CD4-positive, CD25-positive, alpha-beta regulatory T cell (primary cell): ENCODE data around the gene ZFP92. TPM values are rescaled to one million over a fixed set of nuclear protein-coding genes. Genes with fewer than 3 reads are reported as not detected.
A peak's percentile ranks its signal among the peaks of the same experiment; 100 is the strongest.

ENCODE experiments used
- ATAC-seq, 2 donors: fragments of 150-1000 bp; cut with Tn5 transposase; one replicate each; pipeline ENCODE4 v1.10.0; 2021; ENCODE audit warnings: low read depth in 2 of 2, moderate number of reproducible peaks in 2 of 2, moderate library complexity in 1 of 2
- DNase-seq, 3 donors: peaks; one replicate each; pipeline versions ENCODE4 v3.0.0 to v3.0.0-alpha.2; 2012 to 2022; ENCODE audit warnings: mixed read lengths in 1 of 3
- H3K27ac ChIP-seq: one replicate; pipeline ENCODE4 v1.7.0; 2013; ENCODE audit warnings: mild to moderate bottlenecking, low read length; ENCODE audit not compliant: insufficient read depth, poor library complexity, severe bottlenecking
- H3K27me3 ChIP-seq: one replicate; pipeline ENCODE4 v1.7.0; 2013; ENCODE audit warnings: low read length; ENCODE audit not compliant: control insufficient read depth, insufficient read depth
- H3K36me3 ChIP-seq: one replicate; pipeline ENCODE4 v1.7.0; 2013; ENCODE audit warnings: mild to moderate bottlenecking, low read length, moderate library complexity; ENCODE audit not compliant: control insufficient read depth, insufficient read depth
- H3K4me1 ChIP-seq: 2 replicates; pipeline ENCODE4 v1.7.0; 2013; ENCODE audit warnings: mild to moderate bottlenecking, low read length; ENCODE audit not compliant: insufficient read depth, control insufficient read depth, poor library complexity, severe bottlenecking
- H3K4me3 ChIP-seq: one replicate; pipeline ENCODE4 v1.7.0; 2013; ENCODE audit warnings: low read depth, mild to moderate bottlenecking, low read length, moderate library complexity
- H3K9me3 ChIP-seq, 2 experiments: 1 replicate in 1 of 2; 2 replicates in 1 of 2; pipeline ENCODE4 v1.7.0; 2013; ENCODE audit warnings: low read length in 2 of 2, mild to moderate bottlenecking in 1 of 2, moderate library complexity in 1 of 2; ENCODE audit not compliant: control insufficient read depth in 2 of 2
- H3K27ac Mint-ChIP-seq, 3 donors: one replicate each; pipeline ENCODE4 v1.8.0; 2020 to 2022; ENCODE audit warnings: mild to moderate bottlenecking in 3 of 3, mixed read lengths in 3 of 3, moderate library complexity in 2 of 3
- H3K27me3 Mint-ChIP-seq: one replicate; pipeline ENCODE4 v1.8.0; 2022; ENCODE audit warnings: mild to moderate bottlenecking, mixed read lengths
- H3K36me3 Mint-ChIP-seq: one replicate; pipeline ENCODE4 v1.8.0; 2020; ENCODE audit warnings: mixed read lengths
- H3K4me1 Mint-ChIP-seq, 4 donors: one replicate each; pipeline ENCODE4 v1.8.0; 2020 to 2022; ENCODE audit warnings: mixed read lengths in 4 of 4, mild to moderate bottlenecking in 1 of 4
- H3K4me3 Mint-ChIP-seq, 4 donors: one replicate each; pipeline ENCODE4 v1.8.0; 2020 to 2022; ENCODE audit warnings: mild to moderate bottlenecking in 4 of 4, mixed read lengths in 4 of 4, moderate library complexity in 3 of 4
- H3K9me3 Mint-ChIP-seq, 7 donors: one replicate each; pipeline ENCODE4 v1.8.0; 2020 to 2022; ENCODE audit warnings: mixed read lengths in 7 of 7, mild to moderate bottlenecking in 3 of 7, moderate library complexity in 2 of 7
- polyA plus RNA-seq, 4 donors: library from polyadenylated mRNA; unstranded; fragments of 300-500 nt; fragmentation: Illumina TruSeq; gene quantifications; one replicate each; pipeline ENCODE4 v1.2.3, GENCODE V29; 2021
- total RNA-seq: library from RNA; stranded (reverse); gene quantifications from one replicate; pipeline ENCODE4 v1.2.3, GENCODE V29; 2022

Gene ZFP92
- total and polyA plus RNA-seq, 5 donors from 2014 or later, result 0.03 to 0.22 (median 0.10) TPM; not detected in 1

DNA sequence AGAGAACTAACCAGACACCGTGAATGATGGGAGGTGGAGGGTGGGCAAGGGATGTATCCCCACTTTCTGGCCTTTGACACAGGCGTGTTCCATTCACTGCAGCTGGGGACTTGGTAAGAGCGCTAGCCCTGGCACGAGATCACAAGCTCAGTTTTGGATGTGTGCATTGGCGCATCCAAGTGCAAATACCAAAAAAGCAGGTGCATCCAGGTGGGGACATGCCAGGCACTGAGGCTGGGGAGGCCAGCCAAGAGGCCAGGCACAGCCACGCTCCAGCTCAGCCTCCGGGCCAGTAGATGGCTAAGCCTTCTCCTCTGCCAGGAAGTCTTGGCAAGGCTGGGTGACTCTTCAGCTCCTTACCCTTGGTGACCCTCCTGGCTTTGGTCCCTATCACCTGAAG lies 4.4 kb upstream of the ZFP92 start:
- no peaks in the 10 kb centered on the region for H3K27me3 ChIP-seq
- Mint-ChIP-seq H3K27ac (no peak overlapping the region), H3K36me3 (no peaks in the 10 kb centered on the region), H3K27me3 (peaks cover 4% of the 10 kb centered on the region), H3K4me3 (no peak overlapping the region), H3K4me1 (peaks cover 0 to 4% (median under 1%) of the 10 kb centered on the region in 4 donors), H3K9me3 (peaks cover 0 to 1% (median 0%) of the 10 kb centered on the region in 7 donors)
- ATAC-seq (no peak), DNase-seq (no peak)
- no peaks in the 10 kb centered on the region for H3K36me3 ChIP-seq
- peaks cover 4% of the 10 kb centered on the region for H3K4me1 ChIP-seq
- H3K27ac ChIP-seq, result no peak overlapping the region
- H3K9me3 ChIP-seq, result no peaks in the 10 kb centered on the region
- H3K4me3 ChIP-seq, result no peak overlapping the region

DNA sequence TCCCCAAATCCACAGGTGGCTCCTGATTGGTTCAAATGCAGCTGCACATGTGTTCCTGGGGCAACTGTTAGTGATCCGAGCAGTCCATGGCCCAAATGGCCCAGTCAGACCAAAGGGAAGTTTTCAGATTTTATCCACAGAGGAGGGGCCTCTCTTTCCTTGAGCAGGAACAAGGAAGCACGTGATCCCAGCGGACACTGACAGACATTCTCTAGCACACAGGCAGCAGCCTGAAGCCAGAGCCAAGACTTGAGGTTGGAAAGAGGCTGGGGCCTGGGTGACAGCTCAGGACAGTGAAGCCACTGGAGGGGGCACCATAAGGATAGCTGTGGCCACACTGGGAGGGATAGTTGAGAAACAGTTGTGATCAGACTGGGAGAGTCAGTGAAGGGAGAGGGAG lies 3.5 kb upstream of the ZFP92 start:
- H3K27ac Mint-ChIP-seq, result no peak overlapping the region
- H3K9me3 Mint-ChIP-seq, result no peaks in the 10 kb centered on the region
- no peaks in the 10 kb centered on the region for H3K36me3 Mint-ChIP-seq
- ATAC-seq (no peak), DNase-seq (no peak)
- no peaks in the 10 kb centered on the region for H3K9me3 ChIP-seq
- H3K27me3 Mint-ChIP-seq, result peaks cover 4% of the 10 kb centered on the region
- H3K4me1 ChIP-seq, result peaks cover 7% of the 10 kb centered on the region
- H3K4me1 Mint-ChIP-seq, result peaks cover 0 to 11% (median 4%) of the 10 kb centered on the region in 4 donors
- peak overlapping the region in 1 of 4 donors; percentile 72 for H3K4me3 Mint-ChIP-seq
- H3K36me3 ChIP-seq, result no peaks in the 10 kb centered on the region
- H3K27ac ChIP-seq, result no peak overlapping the region
- H3K27me3 ChIP-seq, result no peaks in the 10 kb centered on the region
- H3K4me3 ChIP-seq, result no peak overlapping the region

DNA sequence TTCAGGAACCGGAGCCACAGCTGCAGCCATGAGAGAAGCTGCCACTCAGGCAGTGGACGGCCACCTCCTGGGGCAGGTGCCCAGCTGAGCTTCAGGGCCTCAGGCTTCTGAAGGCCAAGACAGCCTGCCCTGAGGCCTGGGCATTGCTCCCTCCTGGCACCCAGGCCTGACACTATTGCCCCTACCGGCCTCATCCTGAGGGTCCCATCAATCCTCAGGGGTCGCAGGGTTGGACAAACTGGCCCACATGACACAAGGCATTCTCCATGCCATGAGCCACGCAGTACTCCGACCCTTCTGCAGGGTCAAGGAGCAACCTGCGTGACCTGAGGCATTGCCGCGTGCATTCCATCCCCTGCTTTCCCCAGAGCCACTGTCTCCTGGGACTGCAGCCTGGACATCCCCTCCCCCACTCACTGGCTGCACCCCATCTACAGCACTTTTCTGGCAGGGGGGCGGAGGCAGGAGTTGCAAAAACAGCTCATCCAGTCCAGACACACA lies 3.0 kb upstream of the ZFP92 start:
- H3K27ac ChIP-seq, result no peak overlapping the region
- DNase-seq (no peak), ATAC-seq (no peak)
- H3K27ac Mint-ChIP-seq, result peak overlapping the region in 1 of 3 donors; percentile 84
- H3K36me3 ChIP-seq, result no peaks in the 10 kb centered on the region
- no peaks in the 10 kb centered on the region for H3K9me3 Mint-ChIP-seq
- peaks cover 4% of the 10 kb centered on the region for H3K27me3 Mint-ChIP-seq
- no peaks in the 10 kb centered on the region for H3K36me3 Mint-ChIP-seq
- no peak overlapping the region for H3K4me3 ChIP-seq
- H3K4me1 Mint-ChIP-seq, result peaks cover 0 to 11% (median 4%) of the 10 kb centered on the region in 4 donors
- no peaks in the 10 kb centered on the region for H3K27me3 ChIP-seq
- H3K4me3 Mint-ChIP-seq, result no peak overlapping the region
- H3K4me1 ChIP-seq, result peaks cover 7% of the 10 kb centered on the region
- no peaks in the 10 kb centered on the region for H3K9me3 ChIP-seq

DNA sequence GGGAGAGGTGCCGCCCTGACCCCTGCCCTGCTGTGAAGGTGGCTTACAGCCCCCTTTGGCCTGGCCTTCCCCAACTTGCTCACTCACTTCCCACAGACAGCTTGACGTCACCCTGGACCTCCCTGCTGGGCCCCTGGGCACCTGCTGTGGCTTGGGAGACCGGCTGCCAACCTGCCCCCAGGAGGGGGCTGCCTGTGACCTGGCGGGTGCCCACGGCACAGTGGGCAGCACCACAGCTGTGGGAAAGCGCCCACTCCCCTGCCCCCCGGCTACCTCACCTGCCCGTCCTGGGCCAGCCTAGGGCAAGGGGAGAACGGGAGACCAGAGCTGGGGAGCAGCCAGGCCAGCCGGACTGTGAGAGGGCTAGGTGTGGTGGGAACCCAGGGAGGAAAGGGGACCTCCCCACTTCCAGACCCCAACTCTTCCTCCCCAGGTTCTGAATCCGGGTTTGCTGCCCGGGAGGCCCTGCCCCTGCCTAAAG lies 2.4 kb upstream of the ZFP92 start:
- no peaks in the 10 kb centered on the region for H3K36me3 Mint-ChIP-seq

DNA sequence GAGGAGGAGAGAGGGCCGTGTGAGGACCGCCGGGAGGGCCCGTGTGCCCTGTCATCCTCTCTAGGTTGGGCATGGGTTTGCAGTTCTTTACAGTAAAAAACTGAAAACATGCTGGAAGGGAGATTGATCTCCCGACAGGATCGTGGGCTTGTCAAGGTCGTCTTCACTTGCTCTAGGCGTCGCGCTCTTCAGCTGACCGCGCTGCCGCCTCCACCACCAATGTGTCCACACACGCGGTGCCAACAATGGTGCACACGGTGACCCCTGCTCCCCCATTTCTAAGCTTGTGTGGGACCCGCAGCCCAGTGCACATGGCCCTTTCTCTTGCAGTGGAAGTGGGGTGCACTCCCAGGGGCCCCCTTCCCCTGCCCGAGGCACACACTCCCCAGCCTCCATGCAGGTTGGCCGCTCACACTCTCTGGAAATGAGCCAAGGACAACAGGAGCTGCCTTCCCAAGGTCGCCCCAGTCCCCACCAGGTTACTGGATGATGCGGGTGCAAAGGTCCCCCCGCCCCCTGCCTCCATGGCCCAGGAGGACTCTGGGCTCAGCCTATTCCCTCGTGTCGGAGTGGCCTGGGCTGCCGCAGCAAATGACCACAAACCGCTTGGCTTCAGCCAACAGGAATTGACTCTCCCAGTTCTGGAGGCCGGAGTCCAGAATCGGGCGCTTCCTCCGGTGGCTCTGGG lies 1.7 kb upstream of the ZFP92 start:
- DNase-seq, result no peak
- Histone ChIP-seq H3K27ac (no peak overlapping the region), H3K27me3 (no peaks in the 10 kb centered on the region), H3K4me1 (peaks cover 7% of the 10 kb centered on the region), H3K36me3 (no peaks in the 10 kb centered on the region), H3K4me3 (no peak overlapping the region), H3K9me3 (no peaks in the 10 kb centered on the region)
- no peak for ATAC-seq
- H3K27ac Mint-ChIP-seq, result no peak overlapping the region
- no peaks in the 10 kb centered on the region for H3K9me3 Mint-ChIP-seq
- H3K4me1 Mint-ChIP-seq, result peaks cover 0 to 11% (median 4%) of the 10 kb centered on the region in 4 donors
- peaks cover 4% of the 10 kb centered on the region for H3K27me3 Mint-ChIP-seq
- H3K36me3 Mint-ChIP-seq, result no peaks in the 10 kb centered on the region
- no peak overlapping the region for H3K4me3 Mint-ChIP-seq

More for the DNA sequence above, 2.4 kb upstream of the ZFP92 start:
- Histone ChIP-seq H3K36me3 (no peaks in the 10 kb centered on the region), H3K27me3 (no peaks in the 10 kb centered on the region), H3K4me1 (peaks cover 7% of the 10 kb centered on the region), H3K9me3 (no peaks in the 10 kb centered on the region), H3K4me3 (no peak overlapping the region), H3K27ac (no peak overlapping the region)
- H3K27me3 Mint-ChIP-seq, result peaks cover 4% of the 10 kb centered on the region
- no peak overlapping the region for H3K27ac Mint-ChIP-seq
- DNase-seq (no peak), ATAC-seq (no peak)
- no peaks in the 10 kb centered on the region for H3K9me3 Mint-ChIP-seq
- peaks cover 0 to 11% (median 4%) of the 10 kb centered on the region in 4 donors for H3K4me1 Mint-ChIP-seq
- H3K4me3 Mint-ChIP-seq, result no peak overlapping the region

DNA sequence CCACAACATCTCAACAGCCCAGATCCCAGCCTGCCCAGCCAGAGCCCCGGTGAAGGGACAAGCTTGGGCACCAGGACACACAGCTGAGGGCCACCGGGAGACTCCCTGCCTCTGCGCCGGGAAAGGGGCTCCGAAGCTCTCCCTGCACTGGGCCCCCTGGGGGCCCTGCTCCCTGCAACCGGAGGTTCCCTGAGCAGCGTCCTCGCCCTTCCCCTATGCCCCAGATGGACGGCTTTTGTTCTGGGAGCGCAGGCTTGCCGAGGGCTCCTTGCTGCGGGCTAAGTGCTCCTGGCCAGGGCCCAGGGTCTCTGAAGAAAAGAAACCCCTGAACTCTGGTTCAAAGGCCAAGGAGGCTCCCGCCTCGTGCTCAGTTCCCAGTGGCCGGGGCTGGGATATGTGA lies 899 bp upstream of the ZFP92 start:
- Mint-ChIP-seq H3K4me1 (peaks cover 0 to 11% (median 4%) of the 10 kb centered on the region in 4 donors), H3K9me3 (no peaks in the 10 kb centered on the region), H3K27ac (no peak overlapping the region), H3K36me3 (no peaks in the 10 kb centered on the region), H3K4me3 (no peak overlapping the region), H3K27me3 (peaks cover 4% of the 10 kb centered on the region)
- Histone ChIP-seq H3K27me3 (no peaks in the 10 kb centered on the region), H3K4me1 (peaks cover 7% of the 10 kb centered on the region), H3K27ac (no peak overlapping the region), H3K9me3 (no peaks in the 10 kb centered on the region), H3K36me3 (no peaks in the 10 kb centered on the region), H3K4me3 (no peak overlapping the region)
- no peak for DNase-seq
- ATAC-seq, result no peak

DNA sequence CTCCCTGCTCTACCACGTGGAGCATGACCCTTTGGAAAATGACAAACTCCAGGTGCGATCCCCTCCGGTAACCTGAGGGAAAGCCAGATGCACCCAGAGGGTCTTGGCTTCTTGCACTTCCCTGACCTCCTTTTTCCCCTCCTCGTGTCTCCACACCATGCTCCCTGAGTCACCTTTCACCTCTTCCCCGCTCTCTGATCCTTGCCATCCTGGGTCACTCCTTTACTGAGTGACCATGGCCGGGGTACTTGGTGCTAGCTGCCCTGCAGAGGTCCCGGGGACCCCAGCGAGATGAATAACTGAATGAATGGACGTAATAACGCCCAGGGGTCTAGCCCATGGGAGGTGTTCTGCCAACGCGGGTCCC lies 401 bp upstream of the ZFP92 start:
- Mint-ChIP-seq H3K4me1 (peaks cover 0 to 11% (median 4%) of the 10 kb centered on the region in 4 donors), H3K36me3 (no peaks in the 10 kb centered on the region), H3K9me3 (no peaks in the 10 kb centered on the region), H3K27me3 (peaks cover 4% of the 10 kb centered on the region), H3K27ac (peak overlapping the region in 1 of 3 donors; percentile 89), H3K4me3 (peak overlapping the region in 2 of 4 donors; percentile 70 to 74)
- H3K4me3 ChIP-seq, result no peak overlapping the region
- H3K27me3 ChIP-seq, result no peaks in the 10 kb centered on the region
- H3K27ac ChIP-seq, result no peak overlapping the region
- peaks cover 7% of the 10 kb centered on the region for H3K4me1 ChIP-seq
- no peak for ATAC-seq
- H3K36me3 ChIP-seq, result no peaks in the 10 kb centered on the region
- H3K9me3 ChIP-seq, result no peaks in the 10 kb centered on the region
- no peak for DNase-seq
